HG02623 (cell line): ENCODE results near the gene RPL7L1.
"Not testable (repeated sequence)": the region's sequence is repeated elsewhere in the genome, so short reads cannot be mapped to it uniquely, and the experiment has no call there.

ENCODE experiments used
- ATAC-seq: cut with Tn5 transposase; IDR thresholded peaks from one replicate; pipeline ENCODE4 v1.9.1; 2021; ENCODE audit warnings: moderate library complexity; ENCODE audit not compliant: unreplicated experiment

RPL7L1 gene

DNA sequence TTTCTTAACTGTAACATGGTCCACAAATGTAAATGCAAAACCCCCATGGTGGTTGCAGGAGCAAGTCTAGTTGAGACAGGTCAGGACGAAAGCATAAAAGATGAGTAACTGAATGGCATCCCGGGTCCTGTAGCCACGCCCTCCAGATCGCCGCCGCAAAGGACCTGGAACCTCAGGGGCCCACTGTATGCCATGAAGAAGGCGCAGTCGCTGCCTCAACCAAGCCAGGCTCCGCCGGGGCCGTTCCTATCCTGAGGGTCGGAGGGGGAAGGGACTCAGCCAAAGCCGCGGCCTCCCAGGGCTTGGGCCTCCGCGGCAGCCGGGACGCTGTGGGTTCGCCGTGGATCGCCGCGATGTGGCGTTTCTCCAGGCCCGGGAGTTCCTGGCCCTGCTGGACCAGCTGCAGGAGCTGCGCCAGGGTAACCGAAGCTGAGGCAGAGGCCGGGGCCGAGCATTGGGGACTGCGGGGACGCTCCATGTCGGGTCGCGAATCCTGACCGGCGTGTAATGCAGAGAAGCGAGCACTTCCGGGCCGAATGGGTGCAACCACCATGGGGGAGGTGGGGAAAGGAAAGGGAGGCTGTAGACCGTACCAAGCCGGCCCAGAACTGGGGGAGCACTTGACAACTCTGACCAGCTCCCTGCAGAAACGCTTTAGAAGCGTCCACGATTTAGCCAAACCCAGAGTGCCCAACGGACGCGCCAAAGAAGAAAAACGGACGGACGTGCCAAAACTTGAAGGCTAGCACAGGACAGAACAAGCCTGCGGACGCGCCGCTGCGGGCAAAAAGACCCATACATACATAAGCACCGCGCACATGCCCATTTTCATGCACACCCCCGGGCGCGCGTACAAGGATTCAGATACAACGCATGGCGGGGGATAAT, 11.1 kb downstream of the RPL7L1 start:
- ATAC-seq, result peak; percentile 89

DNA sequence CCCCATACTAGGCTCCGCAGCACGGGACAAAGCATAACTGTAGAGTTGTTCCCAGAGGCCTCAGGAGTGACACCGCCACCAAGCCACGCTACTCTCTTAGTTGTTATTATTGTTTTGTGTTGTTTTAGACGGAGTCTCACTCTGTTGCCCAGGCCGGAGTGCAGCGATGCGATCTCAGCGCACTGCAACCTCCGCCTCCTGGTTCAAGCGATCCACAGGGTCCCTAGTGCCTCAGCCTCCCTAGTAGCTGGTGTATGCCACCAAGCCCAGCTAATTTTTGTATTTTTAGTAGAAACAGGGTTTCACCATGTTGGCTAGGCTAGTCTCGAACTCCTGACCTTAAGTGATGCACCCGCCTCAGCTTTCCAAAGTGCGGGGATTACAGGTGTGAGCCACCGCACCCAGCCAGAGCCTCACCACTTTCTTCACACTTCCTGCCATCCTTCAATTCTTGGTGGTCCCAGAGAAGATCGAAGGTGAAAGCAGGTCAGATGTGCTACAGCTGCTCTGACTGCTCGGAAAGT, 11.8 kb downstream of the RPL7L1 start:
- ATAC-seq, result no peak

DNA sequence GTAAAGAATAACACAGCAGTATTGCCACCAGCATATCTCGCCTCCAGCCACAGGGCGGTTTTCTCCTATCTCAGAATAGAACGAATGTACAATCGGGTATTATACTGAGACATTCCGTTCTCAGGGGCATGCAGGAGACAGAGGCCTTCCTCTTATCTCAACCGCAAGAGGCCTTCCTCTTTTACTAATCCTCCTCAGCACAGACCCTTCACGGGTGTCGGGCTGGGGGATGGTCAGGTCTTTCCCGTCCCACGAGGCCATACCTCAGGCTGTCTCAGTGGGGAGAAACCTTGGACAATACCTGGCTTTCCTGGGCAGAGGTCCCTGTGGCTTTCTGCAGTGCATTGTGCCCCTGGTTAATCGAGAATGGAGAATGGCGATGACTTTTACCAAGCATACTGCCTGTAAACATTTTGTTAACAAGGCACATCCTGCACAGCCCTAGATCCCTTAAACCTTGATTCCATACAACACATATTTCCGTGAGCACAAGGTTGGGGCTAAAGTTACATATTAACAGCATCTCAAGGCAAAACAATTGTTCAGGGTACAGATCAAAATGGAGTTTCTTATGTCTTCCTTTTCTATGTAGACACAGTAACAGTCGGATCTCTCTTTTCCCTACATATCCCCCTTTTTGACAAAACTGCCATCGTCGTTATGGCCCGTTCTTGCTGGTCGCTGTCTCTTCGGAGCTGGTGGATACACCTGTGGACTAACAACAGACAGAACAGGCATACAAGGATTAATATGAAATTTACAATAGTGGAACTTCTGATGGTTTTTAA, 14.8 kb downstream of the RPL7L1 start:
- ATAC-seq, result not testable (repeated sequence)

DNA sequence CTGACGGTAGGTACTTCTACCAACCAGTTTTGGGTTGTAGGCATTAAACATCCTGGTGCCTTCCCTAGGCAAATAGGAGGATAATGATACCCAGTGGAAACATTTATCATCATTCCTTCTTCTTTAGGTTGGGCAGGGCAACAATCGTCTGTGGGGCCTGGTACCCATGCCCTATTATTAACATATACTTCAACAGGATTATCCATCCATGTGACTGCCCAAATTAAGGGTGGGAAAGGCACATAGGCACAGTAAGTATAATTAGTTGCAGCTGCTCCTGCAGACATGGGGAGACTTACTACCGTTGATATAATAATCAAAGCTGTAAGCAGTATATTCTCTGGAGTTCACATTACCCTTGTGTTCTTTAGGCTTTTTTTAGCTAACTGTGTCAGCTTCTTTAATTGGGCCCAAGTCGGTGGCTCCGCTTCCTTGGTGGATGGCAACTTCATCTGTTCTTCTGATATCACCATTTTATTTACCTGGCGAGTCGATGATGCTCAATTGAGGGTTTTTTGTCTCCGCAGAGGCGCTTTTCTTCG, 16.8 kb downstream of the RPL7L1 start:
- ATAC-seq, result no peak

DNA sequence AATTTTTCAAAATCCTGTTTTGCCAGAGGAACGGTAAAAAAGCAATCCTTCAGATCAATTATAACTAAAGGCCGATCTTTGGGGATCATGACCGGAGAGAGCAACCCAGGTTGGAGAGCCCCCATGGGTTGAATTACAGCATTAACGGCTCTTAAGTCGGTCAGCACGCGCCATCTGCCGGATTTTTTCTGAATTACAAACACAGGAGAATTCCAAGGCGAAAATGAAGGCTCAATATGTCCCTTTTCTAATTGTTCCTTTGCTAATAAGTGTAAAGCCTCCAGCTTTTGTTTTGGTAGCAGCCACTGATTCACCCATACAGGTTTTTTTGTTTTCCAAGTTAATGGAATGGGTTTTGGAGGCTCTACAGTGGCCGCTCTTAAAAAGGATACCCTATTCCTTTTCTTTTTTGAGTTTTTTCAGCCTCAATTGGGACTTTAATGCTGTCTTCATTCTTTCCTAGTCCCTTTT, 19.5 kb downstream of the RPL7L1 start:
- ATAC-seq, result no peak

DNA sequence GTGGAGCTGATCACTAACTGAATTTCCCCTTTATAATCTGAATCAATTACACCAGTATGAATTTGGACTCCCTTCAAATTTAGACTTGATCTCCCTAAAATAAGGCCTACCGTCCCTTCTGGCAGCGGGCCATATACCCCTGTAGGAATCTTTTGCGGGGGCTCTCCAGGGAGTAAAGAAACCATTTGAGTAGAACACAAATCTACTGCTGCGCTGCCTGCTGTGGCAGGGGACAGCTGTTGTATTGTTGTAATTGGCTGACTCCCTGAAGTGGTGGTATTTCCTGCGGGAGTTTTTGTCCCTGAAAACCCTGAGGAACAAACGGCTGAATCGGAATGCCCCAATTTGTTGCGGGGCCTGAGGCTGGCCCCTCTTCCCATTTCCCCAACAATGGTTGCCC, 20.5 kb downstream of the RPL7L1 start:
- no peak for ATAC-seq

DNA sequence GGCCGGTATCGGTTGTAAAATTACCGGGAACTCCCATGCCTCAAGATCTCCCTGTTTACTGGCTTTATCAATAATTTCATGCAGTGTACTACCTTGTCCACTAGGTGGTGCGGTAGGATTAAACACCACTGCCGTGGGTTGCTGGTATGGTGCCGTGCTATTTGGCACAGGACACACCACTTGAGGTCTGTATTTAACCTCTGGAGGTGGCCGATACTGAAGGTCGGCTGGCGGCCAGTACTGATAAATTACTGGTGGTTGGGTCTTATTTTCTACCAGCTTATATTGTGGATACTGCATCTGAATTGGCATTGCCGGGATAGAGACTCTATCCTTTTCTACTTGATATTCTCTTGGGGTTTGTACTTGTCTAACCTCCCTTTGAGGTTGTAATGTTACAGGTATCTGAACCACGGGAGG, 22.1 kb downstream of the RPL7L1 start:
- ATAC-seq, result no peak

DNA sequence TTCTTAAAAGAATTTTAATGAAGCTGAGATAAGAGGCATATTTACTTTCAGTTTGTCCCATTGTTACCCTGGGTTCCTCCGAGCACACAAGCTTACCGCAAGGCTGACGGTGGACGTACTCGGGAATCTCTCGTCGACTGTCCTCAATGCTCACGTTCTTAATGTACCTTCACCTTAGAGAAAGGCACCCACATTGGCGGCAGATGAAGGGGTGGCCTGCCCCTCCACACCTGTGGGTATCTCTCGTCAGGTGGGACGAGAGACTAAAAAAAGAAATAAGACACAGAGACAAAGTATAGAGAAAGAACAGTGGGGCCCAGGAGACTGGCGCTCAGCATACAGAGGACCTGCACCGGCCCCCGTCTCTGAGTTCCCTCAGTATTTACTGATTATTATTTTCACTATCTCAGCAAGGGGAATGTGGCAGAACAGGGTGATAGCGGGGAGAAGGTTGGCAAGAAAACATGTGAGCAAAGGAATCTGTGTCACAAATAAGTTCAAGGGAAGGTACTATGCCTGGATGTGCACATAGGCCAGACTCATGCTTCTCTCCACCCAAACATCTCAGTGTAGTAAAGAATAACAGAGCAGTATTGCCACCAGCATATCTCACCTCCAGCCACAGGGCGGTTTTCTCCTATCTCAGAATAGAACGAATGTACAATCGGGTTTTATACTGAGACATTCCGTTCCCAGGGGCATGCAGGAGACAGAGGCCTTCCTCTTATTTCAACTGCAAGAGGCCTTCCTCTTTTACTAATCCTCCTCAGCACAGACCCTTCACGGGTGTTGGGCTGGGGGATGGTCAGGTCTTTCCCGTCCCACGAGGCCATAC, 23.2 kb downstream of the RPL7L1 start:
- not testable (repeated sequence) for ATAC-seq

DNA sequence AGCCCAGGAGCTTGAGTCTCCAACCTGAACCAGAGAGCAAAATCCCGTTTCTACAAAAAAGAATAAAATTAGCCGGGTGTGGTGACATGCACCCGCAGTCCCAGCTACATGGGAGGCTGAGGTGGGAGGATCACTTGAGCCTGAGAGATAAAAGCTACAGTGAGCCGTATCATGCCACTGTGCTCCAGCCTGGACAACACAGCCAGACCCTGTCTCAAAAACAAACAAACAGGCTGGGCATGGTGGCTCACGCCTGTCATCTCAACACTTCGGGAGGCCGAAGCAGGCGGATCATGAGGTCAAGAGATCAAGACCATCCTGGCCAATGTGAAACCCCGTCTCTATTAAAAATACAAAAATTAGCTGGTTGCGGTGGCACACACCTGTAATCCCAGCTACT, 25.1 kb downstream of the RPL7L1 start:
- ATAC-seq, result no peak

DNA sequence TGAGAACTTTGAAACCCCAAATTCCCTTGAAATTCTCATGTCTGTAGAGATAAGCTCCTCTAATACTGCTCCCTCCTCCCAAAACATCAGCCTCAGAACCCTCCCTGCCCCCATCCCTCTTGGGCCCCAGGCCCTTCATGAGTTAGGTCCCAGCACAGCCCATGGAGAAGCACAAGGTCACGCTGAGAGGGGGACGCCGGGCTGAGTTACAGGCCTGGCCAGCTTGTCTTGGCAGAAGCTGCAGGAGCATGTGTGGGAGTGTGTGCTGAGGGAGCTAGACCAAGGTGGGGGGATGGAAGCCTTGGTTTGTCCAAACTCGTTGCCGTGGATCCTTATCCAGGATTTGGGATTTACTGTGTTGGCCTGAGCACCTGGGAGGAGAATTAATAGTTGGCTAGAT, 27.9 kb downstream of the RPL7L1 start:
- ATAC-seq, result no peak

DNA sequence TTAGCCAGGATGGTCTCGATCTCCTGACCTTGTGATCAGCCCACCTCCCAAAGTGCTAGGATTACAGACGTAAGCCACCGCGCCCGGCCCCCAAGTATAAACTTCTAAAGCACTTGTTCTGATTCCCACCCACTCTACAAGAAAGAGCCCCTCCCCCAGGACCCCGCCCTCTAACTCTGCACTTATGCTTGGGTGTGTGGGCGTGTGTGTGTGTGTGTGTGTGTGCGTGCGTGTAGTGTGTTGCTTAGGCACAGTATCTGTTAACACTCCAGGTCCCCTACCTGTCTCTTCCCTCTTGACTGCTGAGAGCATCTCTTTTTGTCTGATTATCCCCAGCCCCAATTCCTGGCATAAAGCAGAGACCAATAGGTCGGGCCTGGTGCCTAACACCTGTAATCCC, 30.4 kb downstream of the RPL7L1 start:
- no peak for ATAC-seq

DNA sequence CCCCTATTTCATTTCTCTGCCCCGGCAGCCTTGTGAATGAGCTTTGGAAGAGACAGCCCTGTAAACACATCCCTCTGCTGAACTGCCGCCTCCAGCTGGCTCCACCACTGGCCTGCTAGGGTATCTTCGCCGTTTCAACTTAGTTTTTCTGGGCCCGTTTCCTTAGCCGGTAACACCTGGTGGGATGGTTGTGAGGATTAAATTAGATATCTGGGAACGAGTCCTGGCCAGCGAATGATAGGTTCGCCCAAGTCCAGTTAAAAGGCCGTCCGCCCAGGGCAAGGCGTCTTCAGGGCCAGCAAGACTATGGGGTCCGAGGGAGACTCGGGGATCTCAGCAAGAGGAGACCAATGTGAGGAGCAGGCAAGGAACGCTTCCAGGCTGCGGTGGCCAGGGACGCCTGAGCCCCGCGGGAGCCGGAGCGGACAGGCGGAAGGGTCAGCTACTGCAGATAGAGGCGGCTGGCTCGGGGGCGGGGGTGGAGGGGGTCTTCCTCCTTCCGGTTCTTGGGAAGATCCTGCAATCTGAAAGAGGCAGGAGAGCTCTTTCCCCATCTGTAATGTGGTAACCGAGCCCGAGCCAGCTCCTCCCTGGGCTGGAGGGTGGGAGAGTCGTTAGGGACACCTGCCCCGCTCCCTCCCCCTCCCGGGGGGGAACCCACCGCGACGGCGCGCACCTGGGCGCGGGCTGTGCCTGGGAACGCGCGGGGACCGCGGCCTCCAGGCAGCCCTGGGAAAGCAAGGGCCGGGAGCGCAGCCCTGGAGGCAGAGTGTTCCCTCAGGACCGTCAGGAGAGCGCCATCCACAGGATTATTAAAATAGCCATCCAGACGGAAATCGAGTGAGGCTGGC, 32.0 kb downstream of the RPL7L1 start:
- no peak for ATAC-seq

DNA sequence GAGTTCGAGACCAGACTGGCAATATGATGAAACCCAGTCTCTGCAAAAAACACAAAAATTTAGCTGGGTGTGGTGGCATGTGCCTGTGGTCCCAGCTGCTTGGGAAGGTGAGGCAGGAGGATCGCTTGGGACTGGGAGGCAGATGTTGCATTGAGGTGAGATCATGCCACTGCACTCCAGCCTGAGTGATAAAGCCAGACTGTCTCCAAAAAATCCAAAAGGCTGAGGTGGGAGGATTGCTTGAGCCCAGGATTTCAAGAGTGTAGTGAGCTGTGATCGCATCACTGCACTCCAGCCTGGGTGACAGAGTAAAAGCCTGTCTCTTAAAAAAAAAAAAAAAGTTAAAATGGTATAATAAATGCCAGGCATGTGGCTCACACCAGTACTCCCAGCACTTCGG, 35.1 kb downstream of the RPL7L1 start:
- no peak for ATAC-seq

DNA sequence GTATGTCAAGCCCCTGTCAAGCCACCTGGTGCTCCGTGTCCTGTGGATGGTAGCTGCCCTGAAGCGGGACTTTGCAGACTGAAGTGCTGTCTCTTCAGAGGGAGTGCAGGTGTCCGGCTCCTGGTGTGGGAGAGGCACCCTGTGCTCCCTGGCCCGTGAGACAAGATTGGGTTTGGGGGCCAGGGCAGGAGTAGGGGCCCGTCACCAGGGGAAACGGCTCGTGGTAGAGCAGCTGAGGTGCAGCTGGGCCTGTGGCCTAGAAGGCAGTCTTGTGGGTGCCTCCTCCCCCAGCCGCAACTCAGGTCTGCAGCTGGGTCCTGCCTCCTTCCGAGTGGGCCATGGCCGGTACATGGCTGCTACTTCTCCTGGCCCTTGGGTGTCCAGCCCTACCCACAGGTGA, 36.3 kb downstream of the RPL7L1 start, which contains the start of gene PTCRA:
Gene PTCRA (plus strand): TSS at position 322 of the 400 bp plus-strand sequence. CDS start 17 bp downstream, at position 339.
- ATAC-seq, result no peak

DNA sequence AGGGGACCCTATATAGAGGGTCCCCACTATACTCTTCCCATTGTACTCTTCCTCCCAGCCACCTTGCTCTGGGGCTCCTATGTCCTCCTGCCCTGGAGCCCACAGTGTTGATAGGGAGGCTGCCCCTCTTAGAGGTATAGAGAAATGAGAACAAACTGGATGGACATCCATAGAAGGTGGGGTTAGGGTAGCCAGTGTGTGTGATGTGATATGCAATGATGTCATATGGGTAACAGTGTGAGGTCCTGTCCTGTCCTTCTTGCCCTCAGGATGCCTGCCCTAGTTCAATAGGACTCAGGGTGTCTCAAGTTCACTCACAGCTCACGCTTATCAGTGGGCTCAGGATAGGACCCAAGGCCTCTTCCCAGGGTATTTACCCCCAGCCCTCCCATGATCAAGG, 36.9 kb downstream of the RPL7L1 start:
- no peak for ATAC-seq

DNA sequence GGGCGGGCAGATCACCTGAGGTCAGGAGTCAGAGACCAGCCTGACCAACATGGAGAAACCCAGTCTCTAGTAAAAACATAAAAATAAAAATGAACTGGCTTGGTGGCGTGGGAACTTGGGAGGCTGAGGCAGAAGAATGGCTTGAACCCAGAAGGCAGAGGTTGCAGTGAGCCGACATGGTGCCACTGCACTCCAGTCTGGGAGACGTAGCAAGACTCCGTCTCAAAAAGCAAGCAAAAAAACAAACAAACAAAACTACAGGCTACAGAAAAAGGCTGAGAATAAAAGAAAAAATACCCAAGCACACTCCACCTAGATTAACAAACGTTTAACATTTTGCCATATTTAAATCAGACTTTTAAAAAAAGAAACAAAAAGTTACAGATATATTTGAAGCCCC, 42.4 kb downstream of the RPL7L1 start:
- no peak for ATAC-seq

DNA sequence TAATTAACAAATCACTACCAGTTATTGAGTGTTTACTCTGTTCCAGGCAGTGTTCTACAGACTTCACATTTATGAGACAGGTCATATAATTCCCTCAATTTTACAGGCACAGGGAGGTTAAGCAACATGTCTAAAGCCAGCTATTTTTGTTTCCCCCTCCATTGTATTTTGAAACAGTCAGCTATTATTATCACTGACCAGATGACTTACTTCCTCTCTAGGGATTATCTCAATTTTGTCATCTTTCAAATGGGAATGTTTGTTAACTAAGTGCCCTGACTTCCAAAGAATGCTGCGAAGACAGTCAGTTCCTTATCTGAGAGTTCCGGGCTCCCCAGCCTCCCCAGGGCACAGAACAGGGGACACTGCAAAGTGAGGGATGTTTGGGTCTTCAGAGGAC, 44.2 kb downstream of the RPL7L1 start:
- no peak for ATAC-seq

DNA sequence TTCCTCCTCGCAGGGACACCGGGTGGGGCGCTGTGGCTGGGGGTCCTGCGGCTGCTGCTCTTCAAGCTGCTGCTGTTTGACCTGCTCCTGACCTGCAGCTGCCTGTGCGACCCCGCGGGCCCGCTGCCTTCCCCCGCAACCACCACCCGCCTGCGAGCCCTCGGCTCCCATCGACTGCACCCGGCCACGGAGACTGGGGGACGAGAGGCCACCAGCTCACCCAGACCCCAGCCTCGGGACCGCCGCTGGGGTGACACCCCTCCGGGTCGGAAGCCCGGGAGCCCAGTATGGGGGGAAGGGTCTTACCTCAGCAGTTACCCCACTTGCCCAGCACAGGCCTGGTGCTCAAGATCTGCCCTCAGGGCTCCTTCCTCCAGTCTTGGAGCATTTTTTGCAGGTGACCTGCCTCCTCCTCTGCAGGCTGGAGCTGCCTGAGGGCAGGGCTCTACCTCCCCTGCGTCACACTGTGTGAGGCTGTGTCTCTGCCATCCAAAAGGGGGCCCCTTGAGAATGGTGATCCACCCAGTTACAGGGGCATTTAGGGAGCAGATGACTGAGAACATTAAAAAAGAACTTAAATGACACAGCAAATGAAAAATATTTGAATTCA, 45.9 kb downstream of the RPL7L1 start:
- no peak for ATAC-seq
